ENCODE data around the gene VWA8.
"Not testable (repeated sequence)": the region's sequence is repeated elsewhere in the genome, so short reads cannot be mapped to it uniquely, and the experiment has no call there.

VWA8 gene

DNA sequence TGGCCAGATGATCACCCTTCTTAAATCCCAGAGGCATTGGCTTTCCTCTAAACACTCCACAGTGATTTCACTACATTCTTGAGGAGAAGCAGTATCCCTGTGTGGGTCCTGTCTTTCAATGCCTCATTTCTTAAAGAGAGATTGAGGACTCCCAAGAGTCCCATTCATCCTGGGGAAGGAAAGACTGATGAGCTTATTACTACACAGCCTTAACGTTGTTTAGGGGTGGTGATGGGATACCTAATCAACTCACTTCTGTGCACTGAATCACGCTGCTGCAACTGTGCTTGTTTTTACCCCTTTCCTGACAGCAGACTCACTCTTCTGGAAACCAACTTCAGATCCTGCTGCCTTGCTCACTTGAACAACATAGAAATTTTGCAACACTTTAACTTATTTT, 300.5 kb downstream of the VWA8 start:
- Histone ChIP-seq H3K4me1 (peaks cover 0 to 5% (median 0%) of the 10 kb centered on the region in 10 experiments; a peak in 6 of 20 replicates), H3K36me3 (0 out of 22 replicates have a peak, but pooled peaks cover 0 to 5% (median 0%) of the 10 kb centered on the region in 11 experiments), H4K20me1 (no peaks in the 10 kb centered on the region), H3K27me3 (no peaks in the 10 kb centered on the region), H3K9me3 (replicated peaks in 1 of 11) (no peaks in the 10 kb centered on the region), H3K27ac (no peak overlapping the region), H3K9ac (no peak overlapping the region), H3K4me2 (no peak overlapping the region), H3K4me3 (no peak overlapping the region)
- no peak for TF ChIP-seq Cebpa-rat (IDR thresholded peaks at IDR 0.05)

DNA sequence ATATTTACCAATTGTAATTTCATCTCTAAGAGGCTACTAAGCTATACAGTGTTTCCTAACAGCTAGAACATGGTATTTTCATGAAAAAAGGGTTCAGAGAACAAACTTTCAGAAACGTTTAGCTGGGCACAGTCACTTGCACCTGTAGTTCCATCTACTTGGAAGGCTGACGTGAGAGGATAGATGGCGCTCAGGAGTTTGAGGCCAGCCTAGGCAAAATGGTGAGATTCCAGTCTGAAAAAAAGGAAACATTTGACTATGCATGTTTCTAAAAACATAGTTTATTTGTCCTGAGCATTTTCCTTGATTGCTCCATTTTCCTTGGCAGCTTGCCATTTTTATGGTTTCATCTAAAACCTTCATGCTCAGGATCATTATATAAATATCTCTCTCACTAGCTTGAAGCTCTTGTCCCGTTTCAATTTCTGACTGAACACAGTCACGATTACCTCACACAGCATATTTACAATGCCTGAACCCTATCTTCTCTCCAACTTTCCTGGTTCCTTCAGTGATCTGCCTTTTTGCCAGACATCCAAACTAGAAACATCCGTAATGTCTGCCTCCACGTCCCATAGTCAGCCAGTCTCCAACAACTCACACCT, 302.8 kb downstream of the VWA8 start:
- no peak overlapping the region for H3K9ac ChIP-seq
- no peaks in the 10 kb centered on the region for H3K9me3 ChIP-seq (replicated peaks in 1 of 11)
- no peak overlapping the region for H3K27ac ChIP-seq
- H3K36me3 ChIP-seq = 0 out of 22 replicates have a peak, but pooled peaks cover 0 to 5% (median 0%) of the 10 kb centered on the region in 11 experiments
- peaks cover 0 to 20% (median 11%) of the 10 kb centered on the region in 10 experiments; a peak in 14 of 20 replicates for H3K4me1 ChIP-seq
- H3K4me3 ChIP-seq = no peak overlapping the region
- no peaks in the 10 kb centered on the region for H4K20me1 ChIP-seq
- TF ChIP-seq Cebpa-rat (IDR thresholded peaks at IDR 0.05) = no peak
- no peak overlapping the region; a peak in 1 of 22 replicates for H3K4me2 ChIP-seq
- H3K27me3 ChIP-seq = no peaks in the 10 kb centered on the region

DNA sequence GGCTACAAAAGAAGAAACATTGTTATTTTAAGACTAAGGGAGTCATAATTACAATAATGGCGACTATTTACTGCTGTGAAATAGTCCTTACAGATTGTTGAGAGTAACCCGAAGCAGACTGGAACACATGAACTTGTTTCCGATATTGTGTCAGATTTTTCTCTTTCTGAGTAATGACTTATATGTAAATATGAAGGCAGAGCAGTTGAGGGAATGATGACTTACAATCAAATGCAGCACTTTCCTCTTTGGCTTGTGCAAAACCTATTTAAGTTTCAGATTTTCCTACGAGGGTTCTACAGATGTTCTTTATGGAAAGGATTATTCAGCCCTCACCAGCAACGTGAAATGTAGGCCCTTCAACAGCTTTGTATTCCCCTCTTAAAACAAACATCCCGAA, 304.9 kb downstream of the VWA8 start:
- Histone ChIP-seq H3K9me3 (replicated peaks in 1 of 11) (no peaks in the 10 kb centered on the region), H3K4me3 (no peak overlapping the region), H4K20me1 (no peaks in the 10 kb centered on the region), H3K27me3 (no peaks in the 10 kb centered on the region), H3K4me2 (no peak overlapping the region; a peak in 1 of 22 replicates), H3K9ac (no peak overlapping the region), H3K27ac (no peak overlapping the region), H3K36me3 (no peaks in the 10 kb centered on the region), H3K4me1 (peaks cover 0 to 32% (median 11%) of the 10 kb centered on the region in 10 experiments; a peak in 14 of 20 replicates)
- TF ChIP-seq Cebpa-rat (IDR thresholded peaks at IDR 0.05) = no peak

DNA sequence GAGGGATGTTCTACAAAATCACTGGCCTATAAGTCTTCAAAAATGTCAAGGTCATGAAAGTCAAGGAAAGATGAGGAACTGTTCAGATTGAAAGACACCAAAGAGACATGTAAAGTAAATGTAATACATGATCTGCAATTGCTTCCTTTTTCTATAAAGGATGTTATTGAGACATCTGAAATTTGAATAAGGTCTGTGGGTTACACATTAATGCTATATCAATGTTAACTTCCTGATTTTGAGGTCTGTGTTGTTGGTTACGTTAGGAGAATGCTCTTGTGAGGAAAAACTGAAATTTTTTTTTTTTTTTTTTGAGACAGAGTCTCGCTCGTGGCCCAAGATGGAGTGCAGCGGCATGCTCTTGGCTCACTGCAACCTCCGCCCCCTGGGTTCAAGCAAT, 306.1 kb downstream of the VWA8 start:
- H4K20me1 ChIP-seq = no peaks in the 10 kb centered on the region
- no peaks in the 10 kb centered on the region for H3K27me3 ChIP-seq
- H3K9ac ChIP-seq = no peak overlapping the region
- no peak overlapping the region for H3K4me3 ChIP-seq
- H3K36me3 ChIP-seq = no peaks in the 10 kb centered on the region
- no peak for TF ChIP-seq Cebpa-rat (IDR thresholded peaks at IDR 0.05)
- peak overlapping the region in 6 of 11 experiments; percentile 10 to 67 (median 32); a peak in 7 of 22 replicates for H3K27ac ChIP-seq
- peak overlapping the region in 7 of 11 experiments; percentile 33 to 55 (median 45); a peak in 12 of 22 replicates for H3K4me2 ChIP-seq
- no peaks in the 10 kb centered on the region for H3K9me3 ChIP-seq (replicated peaks in 1 of 11)
- peaks cover 0 to 32% (median 11%) of the 10 kb centered on the region in 10 experiments; a peak in 14 of 20 replicates for H3K4me1 ChIP-seq

DNA sequence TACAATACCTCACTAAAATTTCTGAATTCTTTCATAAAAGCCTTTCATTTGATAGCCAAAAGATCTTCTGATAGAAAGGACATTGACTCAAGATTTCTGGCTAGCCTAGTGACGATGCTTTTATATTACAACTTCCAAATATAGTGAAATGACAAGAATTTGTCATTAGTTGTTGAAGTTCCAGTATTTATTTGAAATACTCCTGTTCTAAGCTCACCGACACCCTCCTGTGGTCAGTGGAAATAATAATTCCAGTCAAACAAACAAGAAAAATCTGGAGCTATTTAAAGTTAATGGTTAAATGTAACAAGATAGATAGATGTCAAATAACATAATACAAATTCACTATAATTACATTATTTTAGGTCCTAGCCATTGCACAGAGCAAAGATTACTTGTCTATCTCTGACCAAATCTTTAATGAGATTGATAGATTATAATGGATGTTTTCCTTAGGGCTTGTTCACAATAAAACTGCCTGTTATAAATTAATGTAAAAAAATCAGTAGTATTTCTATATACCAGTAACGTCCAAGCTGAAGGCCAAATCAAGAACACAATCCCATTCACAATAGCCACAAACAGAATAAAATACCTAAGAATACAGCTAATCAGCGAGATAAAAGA, 308.1 kb downstream of the VWA8 start:
- Histone ChIP-seq H3K9me3 (replicated peaks in 1 of 11) (no peaks in the 10 kb centered on the region), H3K9ac (no peak overlapping the region), H3K27ac (no peak overlapping the region), H3K27me3 (no peaks in the 10 kb centered on the region), H4K20me1 (no peaks in the 10 kb centered on the region), H3K4me1 (peaks cover 0 to 32% (median 11%) of the 10 kb centered on the region in 10 experiments; a peak in 14 of 20 replicates), H3K4me3 (no peak overlapping the region), H3K36me3 (no peaks in the 10 kb centered on the region), H3K4me2 (no peak overlapping the region)
- no peak for TF ChIP-seq Cebpa-rat (IDR thresholded peaks at IDR 0.05)

DNA sequence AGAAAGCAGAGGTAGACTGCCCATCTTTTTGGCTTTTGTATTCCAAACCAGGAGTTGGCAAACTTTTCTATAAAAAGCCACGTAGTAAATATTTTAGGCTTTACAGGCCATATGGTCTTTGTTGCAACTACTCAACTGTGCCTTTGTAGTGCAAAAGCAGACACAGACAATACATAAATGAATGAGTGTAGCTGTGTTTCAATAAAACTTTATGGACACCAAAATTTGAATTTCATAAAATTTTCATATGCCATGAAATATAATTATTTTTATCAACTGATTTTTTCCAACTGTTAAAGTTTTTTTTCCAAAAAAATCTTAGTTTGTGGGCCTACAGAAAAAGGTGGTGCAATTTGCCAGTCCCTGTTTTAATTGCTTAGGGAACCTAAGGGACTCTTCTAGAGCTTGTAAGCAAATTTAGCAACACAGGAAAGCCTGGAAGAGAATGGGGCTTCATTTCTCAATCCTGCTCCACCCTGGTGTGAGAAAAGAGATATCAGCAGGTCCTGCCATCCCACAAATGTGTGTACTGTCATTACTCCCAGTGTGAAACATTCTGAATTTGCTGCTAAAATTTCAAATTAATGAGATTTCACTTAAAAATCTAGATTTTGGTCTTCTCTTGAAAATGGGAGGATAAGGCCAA, 309.4 kb downstream of the VWA8 start:
- peak overlapping the region in 1 of 11 experiments; percentile 23; a peak in 2 of 22 replicates for H3K4me2 ChIP-seq
- TF ChIP-seq Cebpa-rat (IDR thresholded peaks at IDR 0.05) = no peak
- H4K20me1 ChIP-seq = no peaks in the 10 kb centered on the region
- peaks cover 0 to 32% (median 11%) of the 10 kb centered on the region in 10 experiments; a peak in 14 of 20 replicates for H3K4me1 ChIP-seq
- no peaks in the 10 kb centered on the region for H3K27me3 ChIP-seq
- H3K27ac ChIP-seq = no peak overlapping the region
- no peaks in the 10 kb centered on the region for H3K36me3 ChIP-seq
- H3K9ac ChIP-seq = peak overlapping the region in 2 of 11 experiments; percentile 25 to 26; a peak in 1 of 22 replicates
- no peaks in the 10 kb centered on the region for H3K9me3 ChIP-seq (replicated peaks in 1 of 11)
- no peak overlapping the region for H3K4me3 ChIP-seq

DNA sequence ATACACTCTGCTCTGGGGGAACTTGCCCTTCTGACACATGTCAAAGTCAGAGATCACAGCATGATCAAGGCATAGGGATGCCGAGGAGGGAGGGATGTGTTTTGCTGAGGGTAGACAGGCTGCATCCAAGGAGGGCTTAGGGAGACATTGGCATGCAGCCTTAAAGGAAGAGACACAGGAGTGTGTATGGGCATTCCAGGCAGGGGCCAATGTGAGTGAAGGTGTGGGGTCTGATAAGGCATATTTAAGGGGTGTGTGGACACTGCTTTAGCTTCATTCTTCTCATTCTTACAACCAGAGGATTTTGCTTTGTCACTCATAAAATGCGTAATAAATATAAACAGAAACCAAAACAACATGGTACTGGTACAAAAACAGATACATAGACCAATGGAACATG, 310.2 kb downstream of the VWA8 start:
- H3K4me3 ChIP-seq = no peak overlapping the region
- H3K27ac ChIP-seq = no peak overlapping the region
- H3K27me3 ChIP-seq = no peaks in the 10 kb centered on the region
- no peaks in the 10 kb centered on the region for H3K36me3 ChIP-seq
- no peaks in the 10 kb centered on the region for H3K9me3 ChIP-seq (replicated peaks in 1 of 11)
- H3K4me2 ChIP-seq = no peak overlapping the region
- H4K20me1 ChIP-seq = no peaks in the 10 kb centered on the region
- H3K4me1 ChIP-seq = peaks cover 0 to 35% (median 11%) of the 10 kb centered on the region in 10 experiments; a peak in 14 of 20 replicates
- H3K9ac ChIP-seq = no peak overlapping the region
- TF ChIP-seq Cebpa-rat (IDR thresholded peaks at IDR 0.05) = no peak

DNA sequence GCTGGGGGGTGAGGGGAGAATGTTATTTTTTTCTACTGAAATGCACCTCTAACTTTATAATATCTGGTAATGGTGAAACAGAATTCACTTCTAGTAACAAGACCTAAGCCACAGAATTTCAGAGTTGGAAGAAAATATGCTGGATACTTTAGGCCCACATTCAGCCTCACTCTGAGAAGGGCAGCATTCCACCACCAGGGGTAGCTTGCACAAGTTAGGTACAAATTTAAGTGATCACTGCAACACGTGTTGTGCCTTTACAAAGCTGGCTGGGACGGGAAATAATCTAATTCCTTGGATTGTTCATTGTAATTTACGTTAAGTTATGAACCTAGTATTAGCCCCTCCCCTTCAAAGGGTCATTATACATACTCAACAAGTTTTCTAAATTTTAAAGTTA, 311.2 kb downstream of the VWA8 start:
- H3K9ac ChIP-seq = no peak overlapping the region
- H3K27me3 ChIP-seq = no peaks in the 10 kb centered on the region
- H3K4me2 ChIP-seq = no peak overlapping the region
- no peaks in the 10 kb centered on the region for H4K20me1 ChIP-seq
- peaks cover 0 to 34% (median 4%) of the 10 kb centered on the region in 10 experiments; a peak in 11 of 20 replicates for H3K4me1 ChIP-seq
- no peak for TF ChIP-seq Cebpa-rat (IDR thresholded peaks at IDR 0.05)
- H3K4me3 ChIP-seq = no peak overlapping the region
- H3K9me3 ChIP-seq (replicated peaks in 1 of 11) = no peaks in the 10 kb centered on the region
- H3K27ac ChIP-seq = no peak overlapping the region
- no peaks in the 10 kb centered on the region for H3K36me3 ChIP-seq

DNA sequence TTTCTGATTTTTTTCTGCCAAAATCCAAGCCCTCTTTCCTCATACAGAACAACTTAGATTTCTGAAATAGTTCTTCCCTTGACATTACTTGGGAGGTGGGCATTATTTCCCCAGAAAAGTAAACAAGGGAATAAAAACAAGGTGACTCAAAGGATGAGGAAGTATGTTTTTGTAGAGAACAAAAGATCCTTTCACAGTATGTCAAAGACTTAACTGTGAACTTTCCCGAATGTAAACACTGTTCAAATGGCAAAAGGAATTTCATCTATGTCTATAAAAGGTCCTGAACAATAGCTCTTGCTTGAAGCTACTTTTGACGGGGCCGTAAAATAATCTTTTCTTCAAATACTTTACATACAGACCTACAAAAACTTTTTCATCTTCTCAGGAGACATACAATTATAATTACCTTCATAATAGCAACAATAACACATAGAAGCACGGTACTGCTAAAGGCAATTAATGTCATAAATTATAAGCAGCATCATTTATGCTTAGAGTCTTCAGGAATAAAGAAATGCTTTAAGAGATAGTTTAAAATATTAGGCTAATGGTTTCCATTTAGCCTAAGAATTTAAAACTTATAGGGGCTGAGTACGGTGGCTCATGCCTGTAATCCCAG, 312.5 kb downstream of the VWA8 start:
- no peak for TF ChIP-seq Cebpa-rat (IDR thresholded peaks at IDR 0.05)
- no peak overlapping the region for H3K4me3 ChIP-seq
- H3K4me2 ChIP-seq = no peak overlapping the region
- H3K4me1 ChIP-seq = peaks cover 0 to 27% (median 0%) of the 10 kb centered on the region in 10 experiments; a peak in 2 of 20 replicates
- H3K9ac ChIP-seq = no peak overlapping the region
- no peak overlapping the region for H3K27ac ChIP-seq
- no peaks in the 10 kb centered on the region for H3K27me3 ChIP-seq
- H4K20me1 ChIP-seq = no peaks in the 10 kb centered on the region
- H3K36me3 ChIP-seq = no peaks in the 10 kb centered on the region
- H3K9me3 ChIP-seq (replicated peaks in 1 of 11) = no peaks in the 10 kb centered on the region

DNA sequence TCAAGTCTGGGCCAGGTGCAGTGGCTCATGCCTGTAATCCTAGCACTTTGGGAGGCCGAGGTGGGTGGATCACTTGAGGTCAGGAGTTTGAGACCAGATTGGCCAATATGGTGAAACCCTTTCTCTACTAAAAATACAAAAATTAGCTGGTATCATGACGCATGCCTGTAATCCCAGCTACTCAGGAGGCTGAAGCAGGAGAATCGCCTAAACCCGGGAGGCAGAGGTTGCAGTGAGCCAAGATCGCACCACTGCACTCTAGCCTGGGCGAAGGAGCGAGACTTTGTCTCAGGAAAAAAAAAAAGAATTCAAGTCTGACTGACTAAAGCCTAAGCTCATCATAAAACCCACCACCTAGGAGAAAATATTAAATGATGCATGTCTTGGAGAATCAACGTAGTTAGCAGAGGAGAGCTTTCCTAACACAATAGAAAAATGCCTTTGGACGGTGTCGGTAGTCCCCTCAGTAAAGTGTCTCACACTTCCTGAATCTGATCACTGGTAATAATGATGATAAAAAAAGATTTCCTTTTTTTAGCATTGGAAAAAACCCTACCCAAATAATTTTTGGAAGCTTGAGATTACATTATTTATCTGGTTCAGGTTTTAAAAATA, 313.1 kb downstream of the VWA8 start:
- H3K27ac ChIP-seq, H3K27me3 ChIP-seq: not testable (repeated sequence)

More for the DNA sequence above, 313.1 kb downstream of the VWA8 start:
- not testable (repeated sequence) for H3K36me3 ChIP-seq; H3K9ac ChIP-seq; H3K4me3 ChIP-seq; H3K4me2 ChIP-seq; H4K20me1 ChIP-seq; H3K9me3 ChIP-seq (replicated peaks in 1 of 11)
- peaks cover 0 to 27% (median 0%) of the 10 kb centered on the region in 10 experiments; a peak in 2 of 20 replicates for H3K4me1 ChIP-seq
